ENCODE data around the gene GJA1.
"Not testable (repeated sequence)": the region's sequence is repeated elsewhere in the genome, so short reads cannot be mapped to it uniquely, and the experiment has no call there.

Gene GJA1

DNA sequence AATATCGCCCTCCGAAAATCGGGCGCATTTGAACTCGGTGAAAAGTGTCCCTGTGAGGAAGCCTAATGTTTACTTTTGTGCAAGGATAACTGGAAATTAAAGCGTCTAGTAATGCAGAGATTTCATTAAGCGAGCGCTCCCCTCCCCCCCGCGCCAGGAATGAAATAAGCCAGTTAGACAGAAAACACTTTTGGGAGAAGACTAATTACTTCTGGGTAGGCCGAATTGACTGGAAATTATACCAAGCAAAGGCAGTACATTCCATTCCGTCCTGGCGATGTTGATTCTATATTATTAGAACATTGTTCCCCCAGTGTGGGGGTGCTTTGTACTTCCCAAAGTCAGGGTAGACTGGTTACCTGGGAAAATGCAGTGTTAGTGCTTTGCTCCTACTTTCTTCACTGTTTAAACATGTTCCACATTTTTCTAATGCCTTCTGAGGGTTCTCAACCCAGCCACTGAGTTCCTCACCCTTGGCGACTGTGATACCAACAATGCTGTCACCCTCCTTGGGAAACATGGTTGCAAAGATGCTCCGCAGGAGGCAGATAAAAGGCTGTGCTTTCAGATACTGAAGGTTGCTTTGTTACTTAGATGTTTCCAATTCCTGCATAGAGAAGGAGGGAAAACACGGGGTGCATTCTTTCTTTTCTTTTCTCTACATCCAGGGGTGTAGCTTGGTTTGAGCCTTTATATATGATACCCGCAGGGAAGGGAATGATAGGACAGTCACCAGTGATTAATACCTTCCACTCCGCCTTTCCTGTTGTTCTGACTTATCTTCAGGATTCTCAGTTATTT lies 2.6 kb downstream of the GJA1 start:
- DNase-seq: no peak

DNA sequence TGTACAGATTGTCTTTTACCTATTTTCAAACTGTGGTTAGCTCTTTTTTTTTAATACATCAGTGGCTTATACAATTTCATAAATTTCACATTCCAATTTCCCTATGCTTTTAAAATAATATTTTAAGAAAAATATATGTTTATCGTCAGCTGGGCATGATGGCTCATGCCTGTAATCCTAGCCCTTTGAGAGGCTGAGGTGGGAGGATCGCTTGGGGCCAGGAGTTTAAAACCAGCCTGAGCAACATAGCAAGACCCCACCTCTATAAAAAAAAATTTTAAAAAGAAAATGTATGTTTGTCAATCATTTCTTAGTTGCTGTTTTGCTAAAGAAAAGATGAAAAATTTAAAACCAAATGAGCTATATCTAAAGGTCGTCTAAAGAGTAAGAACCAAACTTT lies 3.4 kb downstream of the GJA1 start:
- no peak for DNase-seq

DNA sequence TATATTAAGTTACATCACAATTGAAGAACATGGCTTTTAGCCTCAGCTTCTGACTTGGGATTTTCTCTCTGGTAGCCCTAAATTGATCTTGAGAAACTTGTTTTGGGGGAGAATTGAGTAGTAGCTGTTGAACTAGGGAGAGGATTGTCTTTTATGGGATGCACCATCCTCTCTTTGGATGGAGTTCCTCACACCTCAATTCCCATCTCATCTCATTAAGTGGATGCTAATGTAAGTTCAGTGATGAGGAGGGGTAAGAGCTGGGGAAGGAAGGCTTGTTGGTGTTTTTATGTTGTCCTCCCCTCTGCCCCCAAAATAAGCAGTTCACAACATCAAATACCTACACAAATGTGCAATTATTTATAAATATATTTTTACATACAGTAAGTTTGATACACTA lies 4.0 kb downstream of the GJA1 start:
- no peak for DNase-seq

- no peak for DNase-seq
These were observed 4.5 kb downstream of the GJA1 start for GRCh38 chr6:121439926-121440325.

- no peak for DNase-seq
These were observed 6.0 kb downstream of the GJA1 start for GRCh38 chr6:121441477-121441876.

DNA sequence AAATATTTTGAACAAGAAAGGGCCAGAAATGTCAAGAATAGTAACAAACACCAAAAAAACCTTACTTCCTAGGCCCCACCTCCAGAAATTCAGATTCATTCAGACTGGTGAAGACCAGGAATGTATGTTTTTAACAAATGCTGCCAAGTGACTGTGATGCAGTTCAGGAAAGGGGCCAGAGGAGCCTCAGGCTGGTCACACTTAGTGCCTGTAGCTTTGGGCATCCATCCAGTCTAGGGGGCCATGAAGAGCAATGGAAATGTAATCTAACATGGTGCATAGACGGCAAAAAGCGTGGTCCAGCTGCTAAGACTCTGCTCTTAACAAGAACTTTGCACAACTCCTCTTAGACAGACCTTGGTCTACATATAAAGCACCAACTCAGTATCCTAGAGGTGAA lies 7.1 kb downstream of the GJA1 start:
- DNase-seq: no peak

DNA sequence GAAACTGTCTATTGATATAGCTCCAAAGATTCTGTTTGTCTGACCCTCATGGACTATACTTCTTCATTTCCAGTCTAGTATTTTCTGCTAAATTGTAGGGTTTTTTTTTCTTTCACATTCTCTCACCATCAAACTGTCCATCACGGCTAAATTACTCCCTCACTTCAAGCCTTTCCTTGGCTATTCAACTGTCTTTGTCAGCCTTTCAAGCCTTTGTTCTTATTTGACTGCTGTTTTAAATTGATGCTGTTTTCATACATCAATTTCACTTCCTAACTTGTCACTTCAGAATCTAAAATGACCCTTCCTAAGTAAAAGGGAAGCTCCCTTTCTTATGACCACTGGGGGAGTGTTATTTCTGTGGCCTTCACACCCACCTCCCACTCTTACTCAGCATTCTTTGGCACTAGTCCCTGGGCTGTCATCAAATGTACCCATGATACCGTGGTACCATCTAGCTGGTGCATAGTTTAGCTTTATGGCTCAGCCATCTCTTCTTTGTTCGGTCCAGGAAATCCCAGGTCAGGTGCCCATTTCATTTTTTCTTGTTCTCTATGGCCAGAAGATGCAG lies 8.6 kb downstream of the GJA1 start:
- DNase-seq: no peak

DNA sequence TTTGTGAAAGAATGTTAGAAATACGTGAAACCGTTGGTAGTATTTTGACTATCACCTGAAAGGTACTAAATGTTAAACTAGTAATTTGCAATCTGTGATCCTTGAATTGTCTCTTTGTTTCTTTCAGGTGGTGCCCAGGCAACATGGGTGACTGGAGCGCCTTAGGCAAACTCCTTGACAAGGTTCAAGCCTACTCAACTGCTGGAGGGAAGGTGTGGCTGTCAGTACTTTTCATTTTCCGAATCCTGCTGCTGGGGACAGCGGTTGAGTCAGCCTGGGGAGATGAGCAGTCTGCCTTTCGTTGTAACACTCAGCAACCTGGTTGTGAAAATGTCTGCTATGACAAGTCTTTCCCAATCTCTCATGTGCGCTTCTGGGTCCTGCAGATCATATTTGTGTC lies 11.3 kb downstream of the GJA1 start:
- not testable (repeated sequence) for DNase-seq

DNA sequence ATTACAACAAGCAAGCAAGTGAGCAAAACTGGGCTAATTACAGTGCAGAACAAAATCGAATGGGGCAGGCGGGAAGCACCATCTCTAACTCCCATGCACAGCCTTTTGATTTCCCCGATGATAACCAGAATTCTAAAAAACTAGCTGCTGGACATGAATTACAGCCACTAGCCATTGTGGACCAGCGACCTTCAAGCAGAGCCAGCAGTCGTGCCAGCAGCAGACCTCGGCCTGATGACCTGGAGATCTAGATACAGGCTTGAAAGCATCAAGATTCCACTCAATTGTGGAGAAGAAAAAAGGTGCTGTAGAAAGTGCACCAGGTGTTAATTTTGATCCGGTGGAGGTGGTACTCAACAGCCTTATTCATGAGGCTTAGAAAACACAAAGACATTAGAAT lies 12.3 kb downstream of the GJA1 start:
- DNase-seq: not testable (repeated sequence)

- not testable (repeated sequence) for DNase-seq
These were observed 13.1 kb downstream of the GJA1 start for GRCh38 chr6:121448528-121448927.

DNA sequence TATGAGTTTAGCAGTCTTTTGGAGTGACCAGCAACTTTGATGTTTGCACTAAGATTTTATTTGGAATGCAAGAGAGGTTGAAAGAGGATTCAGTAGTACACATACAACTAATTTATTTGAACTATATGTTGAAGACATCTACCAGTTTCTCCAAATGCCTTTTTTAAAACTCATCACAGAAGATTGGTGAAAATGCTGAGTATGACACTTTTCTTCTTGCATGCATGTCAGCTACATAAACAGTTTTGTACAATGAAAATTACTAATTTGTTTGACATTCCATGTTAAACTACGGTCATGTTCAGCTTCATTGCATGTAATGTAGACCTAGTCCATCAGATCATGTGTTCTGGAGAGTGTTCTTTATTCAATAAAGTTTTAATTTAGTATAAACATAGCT lies 13.9 kb downstream of the GJA1 start:
- no peak for DNase-seq

GRCh38 chr6:121450242-121450641 lies 14.8 kb downstream of the GJA1 start:
- DNase-seq: no peak

DNA sequence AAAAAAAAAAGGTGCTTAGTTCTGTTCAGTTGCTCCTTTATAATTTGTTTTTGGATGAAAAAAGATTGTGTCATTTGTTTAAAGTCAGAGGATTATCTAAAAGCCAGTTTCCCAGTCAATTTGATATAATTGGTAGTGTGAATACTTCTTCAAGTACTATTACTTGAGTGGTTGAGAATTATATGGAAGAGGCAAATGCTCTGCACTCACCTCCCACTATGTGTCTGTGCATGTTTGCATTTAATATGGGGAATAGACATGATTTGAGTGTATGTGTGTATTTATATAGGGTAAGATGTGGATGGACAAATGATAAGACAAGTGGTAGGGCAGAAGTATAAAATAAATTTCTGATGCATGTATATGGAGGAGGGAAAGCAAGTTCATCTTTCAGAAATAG lies 15.8 kb downstream of the GJA1 start:
- no peak for DNase-seq

DNA sequence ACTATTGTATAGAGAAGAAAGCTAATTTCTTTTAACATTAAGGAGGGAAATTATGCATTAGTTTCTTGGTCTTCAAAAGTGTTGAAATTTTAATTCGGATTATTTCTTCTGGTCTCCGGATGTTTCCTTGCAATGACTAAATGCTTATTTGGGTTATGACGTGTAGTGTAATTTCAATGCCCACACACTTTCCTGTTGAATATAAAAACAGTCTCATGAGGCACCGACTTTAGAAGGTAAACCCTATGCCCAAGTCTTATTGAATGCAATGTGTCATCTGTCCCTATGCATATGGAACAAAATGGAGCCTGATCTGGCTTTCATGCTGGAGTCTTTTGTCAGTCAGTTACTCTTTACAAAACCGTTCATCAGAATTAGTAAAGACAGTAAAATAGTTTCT lies 17.7 kb downstream of the GJA1 start:
- DNase-seq: no peak

GRCh38 chr6:121460170-121460569 lies 24.7 kb downstream of the GJA1 start:
- DNase-seq: no peak

DNA sequence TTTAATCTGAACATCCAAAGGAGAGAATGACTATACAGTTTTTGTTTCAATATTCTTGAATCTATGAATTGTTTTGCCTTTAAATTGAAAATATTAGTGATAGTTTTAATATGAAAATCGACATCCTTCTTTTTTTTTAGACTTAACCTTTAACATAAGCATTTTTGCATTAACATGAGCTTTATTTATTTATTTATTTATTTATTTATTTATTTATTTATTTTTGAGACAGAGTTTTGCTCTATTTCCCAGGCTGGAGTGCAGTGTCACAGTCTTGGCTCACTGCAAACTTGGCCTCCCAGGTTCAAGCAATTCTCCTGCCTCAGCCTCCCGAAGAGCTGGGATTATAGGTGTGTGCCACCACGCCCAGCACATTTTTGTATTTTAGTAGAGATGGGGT lies 27.6 kb downstream of the GJA1 start:
- no peak for DNase-seq

DNA sequence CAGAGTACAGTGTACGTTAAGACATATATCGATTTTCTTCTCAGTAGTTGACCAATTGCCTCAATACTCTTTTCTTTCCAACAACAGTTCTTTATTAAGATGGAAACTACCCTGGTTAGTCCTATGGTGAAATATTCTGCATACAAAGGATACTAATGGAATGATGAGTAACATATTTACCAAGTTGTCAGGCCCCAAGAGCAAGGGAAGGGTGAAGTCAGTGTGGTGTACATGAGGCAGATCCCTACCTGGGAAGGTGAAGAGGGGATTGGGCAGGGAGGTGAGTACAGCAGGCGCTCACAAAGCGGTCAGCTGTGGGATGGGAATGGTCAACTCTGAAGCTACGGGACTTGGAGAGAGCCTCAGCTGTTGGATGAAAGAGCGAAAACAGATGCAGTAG lies 29.7 kb downstream of the GJA1 start:
- no peak for DNase-seq

DNA sequence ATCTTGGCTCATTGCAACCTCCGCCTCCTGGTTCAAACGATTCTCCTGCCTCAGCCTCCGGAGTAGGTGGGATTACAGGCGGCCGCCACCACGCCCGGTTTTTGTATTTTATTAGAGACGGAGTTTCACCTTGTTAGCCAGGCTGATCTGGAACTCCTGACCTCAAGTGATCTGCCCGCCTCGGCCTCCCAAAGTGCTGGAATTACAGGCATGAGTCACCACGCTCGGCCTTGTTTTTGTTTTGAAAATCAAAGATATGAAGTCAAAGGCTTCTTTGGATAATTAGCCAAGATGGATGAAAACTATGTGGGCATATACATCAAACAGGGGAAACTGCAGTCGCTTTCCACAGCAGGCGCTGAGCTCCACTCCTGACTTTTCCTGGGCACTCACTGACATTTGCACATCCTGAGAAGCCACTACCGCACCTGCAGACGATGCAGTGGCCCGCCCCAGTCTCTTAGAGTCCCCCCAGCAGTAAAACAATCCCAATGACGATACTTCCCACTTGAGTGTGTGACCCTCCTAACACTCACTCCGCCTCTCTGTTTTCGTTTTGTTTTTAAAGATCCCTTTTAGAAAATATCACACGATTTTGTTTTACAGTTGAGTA lies 44.1 kb downstream of the GJA1 start:
- no peak for DNase-seq

DNA sequence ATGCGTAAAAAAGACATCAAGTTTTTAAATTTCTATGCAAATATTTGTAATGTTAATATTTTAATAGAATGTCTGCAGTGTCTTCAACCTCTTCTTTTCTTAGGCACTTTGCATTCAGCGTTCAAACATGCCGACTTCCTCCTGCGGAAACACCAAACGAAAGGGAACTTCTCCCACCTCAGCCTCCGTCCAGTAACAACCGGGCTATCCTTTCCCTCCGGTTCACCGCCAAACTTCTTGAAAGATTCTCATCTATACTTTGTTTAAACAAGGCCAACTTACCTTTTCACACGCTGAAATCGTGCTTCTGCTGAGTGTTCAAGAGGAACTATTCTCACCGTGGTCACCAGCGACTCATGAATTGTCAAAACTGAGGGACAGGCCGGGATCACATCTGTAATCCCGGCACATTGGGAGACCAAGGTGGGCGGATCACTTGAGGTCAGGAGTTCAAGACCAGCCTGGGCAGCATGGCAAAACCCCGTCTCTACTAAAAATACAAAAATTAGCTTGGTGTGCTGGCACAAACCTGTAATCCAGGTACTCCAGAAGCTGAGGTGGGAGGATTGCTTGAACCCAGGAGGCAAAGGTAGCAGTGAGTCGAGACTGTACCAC lies 44.8 kb downstream of the GJA1 start:
- DNase-seq: no peak

- no peak for DNase-seq
These were observed 46.7 kb downstream of the GJA1 start for GRCh38 chr6:121482004-121482693.

DNA sequence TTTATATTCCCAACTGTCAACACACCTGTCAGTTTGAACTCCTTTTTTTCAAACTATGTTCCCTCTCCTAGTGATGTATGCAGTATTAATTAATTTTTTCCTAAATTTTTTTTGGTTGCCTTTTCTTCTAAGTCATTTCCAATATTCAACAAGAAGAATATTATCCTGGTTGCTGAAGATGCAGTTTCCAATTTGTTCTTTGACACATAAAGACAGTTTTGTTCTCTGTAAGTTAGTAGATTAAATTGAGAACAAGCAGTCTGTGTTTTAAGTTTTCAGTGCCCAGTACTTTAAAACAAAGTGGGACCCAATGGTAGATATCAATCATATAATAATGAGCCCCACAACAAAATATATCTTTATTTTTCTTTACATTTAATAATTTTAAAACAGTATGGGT lies 47.3 kb downstream of the GJA1 start:
- DNase-seq: no peak

DNA sequence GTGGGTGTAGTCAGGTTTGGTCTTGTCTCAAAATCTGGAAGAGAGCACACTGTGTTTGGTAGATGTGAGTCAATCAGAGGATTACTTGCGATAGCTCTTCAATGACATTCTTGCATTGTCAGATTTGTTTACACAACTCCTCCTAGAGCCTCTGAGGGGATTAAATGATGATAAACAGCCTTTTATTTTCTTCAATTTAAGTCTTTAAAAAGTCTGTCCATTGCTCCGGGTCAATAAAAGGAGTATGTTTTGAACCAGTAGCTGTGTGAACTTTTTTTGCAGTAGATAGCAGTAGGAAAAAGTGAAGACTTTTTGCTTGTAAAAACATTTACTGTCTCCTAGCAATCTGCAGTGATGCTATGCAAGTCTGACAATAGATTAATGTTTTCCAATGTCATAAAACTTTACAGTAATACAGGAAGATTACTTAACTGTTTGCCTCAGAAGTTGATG lies 49.9 kb downstream of the GJA1 start:
- no peak for DNase-seq

DNA sequence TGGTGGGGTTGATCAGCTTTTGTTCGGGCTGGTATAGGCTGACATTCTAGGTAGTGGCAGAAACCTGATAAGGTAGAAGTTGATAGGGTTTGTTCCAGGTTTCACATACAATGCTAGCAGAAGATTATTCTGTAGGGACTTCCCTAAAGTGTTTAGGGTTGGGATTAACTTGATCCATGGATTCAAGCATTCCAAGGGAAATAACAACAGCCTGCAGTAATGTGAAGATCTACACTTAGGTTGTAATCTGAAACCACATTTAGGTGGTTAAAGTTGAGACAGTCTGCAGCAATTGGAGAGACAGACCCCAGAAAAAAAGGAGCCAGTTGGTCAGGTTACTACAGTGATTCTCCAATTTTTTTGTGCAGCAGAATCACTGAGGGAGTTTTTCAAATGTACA lies 56.1 kb downstream of the GJA1 start:
- no peak for DNase-seq
